Adrenal gland (tissue), 12 donors: ENCODE measurements around the gene SLC29A1. TPM values are rescaled to one million over a fixed set of nuclear protein-coding genes. Genes with fewer than 3 reads are reported as not detected.

Experiments used
- DNase-seq, 7 donors: peaks; one replicate each; pipeline ENCODE4 v3.0.0-alpha.2; 2019 to 2020
- H3K27ac ChIP-seq, 5 donors: fragments of 200-600 bp; sonication (generic) in 4 of 5; 1 replicate in 3 of 5; 2 replicates in 2 of 5; pipeline versions ENCODE4 v1.5.1 to v1.8.0; 2016 to 2020; ENCODE audit warnings: mild to moderate bottlenecking in 1 of 5
- H3K27me3 ChIP-seq: fragments of 200-600 bp; 2 replicates; pipeline ENCODE4 v1.8.0; 2021
- H3K36me3 ChIP-seq, 2 donors: fragments of 200-600 bp; replicated peaks in 1 of 2; 1 replicate in 1 of 2; 2 replicates in 1 of 2; pipeline versions ENCODE4 v1.5.1 to v1.8.0; 2018 to 2022
- H3K4me1 ChIP-seq, 2 donors: fragments of 200-600 bp; replicated peaks in 1 of 2; 1 replicate in 1 of 2; 2 replicates in 1 of 2; pipeline versions ENCODE4 v1.5.1 to v1.8.0; 2018 to 2021
- H3K4me3 ChIP-seq, 4 donors: fragments of 200-600 bp; sonication (generic) in 3 of 4; one replicate each; pipeline ENCODE4 v1.5.1; 2016 to 2018
- H3K9me3 ChIP-seq, 3 donors: fragments of 200-600 bp; sonication (generic) in 1 of 3; replicated peaks in 1 of 3; 1 replicate in 2 of 3; 2 replicates in 1 of 3; pipeline versions ENCODE4 v1.5.1 to v1.8.0; 2016 to 2021
- CTCF ChIP-seq, 6 experiments: fragments of 450-650 bp in 4 of 6; fragments of 200-600 bp in 2 of 6; sonication (generic) in 1 of 6; IDR thresholded peaks; 1 replicate in 5 of 6; 2 replicates in 1 of 6; pipeline versions ENCODE4 v1.5.1 to v1.8.0; 2016 to 2021; ENCODE audit warnings: antibody characterized with exemption in 6 of 6, mild to moderate bottlenecking in 2 of 6, moderate library complexity in 1 of 6
- POLR2A ChIP-seq, 2 donors: fragments of 450-650 bp; IDR thresholded peaks; one replicate each; pipeline ENCODE4 v1.6.1; 2017; ENCODE audit warnings: antibody characterized with exemption in 2 of 2, mild to moderate bottlenecking in 2 of 2, moderate library complexity in 1 of 2
- WGBS, 4 donors: extraction: QIAGEN DNeasy Blood & Tissue Kit in 2 of 4; methylation state at CpG; one replicate each; pipeline versions ENCODE4 v1.1.5 to v1.1.7; 2013 to 2017; 5-methylcytosine and 5-hydroxymethylcytosine counted together
- intact Hi-C, 2 donors: fragments of 100-400 bp; cut with DNase I; formaldehyde crosslinking; loops; one replicate each; pipeline versions ENCODE4 v1.14.1 to v1.15.0; 2022 to 2023
- polyA plus RNA-seq, 3 donors: library from polyadenylated mRNA; stranded (reverse); fragments of 200-250 nt in 2 of 3; fragments of 350-450 nt in 1 of 3; fragmentation: Illumina TruSeq in 1 of 3; extraction: RNeasy Lipid Tissue Mini Kit (QIAGEN cat#74804) in 1 of 3; gene quantifications; one replicate each; pipeline ENCODE4 v1.2.3, GENCODE V29; 2013 to 2014
- total RNA-seq, 9 donors: library from RNA; depleted of rRNA in 4 of 9; stranded (reverse); fragments of >200 nt in 4 of 9; fragments of 120-200 nt in 1 of 9; fragmentation: NEBNext Ultra II Directional in 1 of 9; extraction: Animal tissue kit (Norgen Biotek cat#: 25700) in 1 of 9; gene quantifications; one replicate each; pipeline versions ENCODE4 v1.1.0 to v1.2.4, GENCODE V29; 2013 to 2023
- donor health status: healthy with polysubstance abuse.
- donor health status: Bipolar disorder and iron deficiency.
- donor health status: DM: yes; HTN: yes; CAD: no.
- donor health status: DM: no; HTN: no; CAD: no.
- donor health status: DM: no; HTN: no; CAD: no.
- donor health status: DM: yes; HTN: yes; CAD: no.

The SLC29A1 gene
- total and polyA plus RNA-seq, 12 donors: 48.6 to 356 (median 134) TPM

GRCh38 chr6:44276667-44277640, 53.6 kb downstream of the SLC29A1 start:
- no peak overlapping the region for H3K27ac ChIP-seq
- intact Hi-C loops: no loop called here
- TF ChIP-seq CTCF (IDR thresholded peaks at IDR 0.05) (no peak), POLR2A (IDR thresholded peaks at IDR 0.05) (no peak)
- H3K4me3 ChIP-seq: no peak overlapping the region
- no peaks in the 10 kb centered on the region for H3K9me3 ChIP-seq
- no peak for DNase-seq
- 74 to 85% (median 82%) methylated on average over 11 to 23 of the region's 23 CpGs for WGBS, 4 donors
- peaks cover 0 to 8% of the 10 kb centered on the region in 2 donors for H3K4me1 ChIP-seq
- no peaks in the 10 kb centered on the region for H3K36me3 ChIP-seq
- H3K27me3 ChIP-seq: peaks cover 47% of the 10 kb centered on the region

- H3K9me3 ChIP-seq: no peaks in the 10 kb centered on the region
- H3K4me3 ChIP-seq: no peak overlapping the region
- no peaks in the 10 kb centered on the region for H3K36me3 ChIP-seq
- no peak for DNase-seq
- 77 to 86% (median 82%) methylated on average over 7 of the region's 7 CpGs for WGBS, 4 donors
- H3K4me1 ChIP-seq: peaks cover 0 to 8% of the 10 kb centered on the region in 2 donors
- no peak for TF ChIP-seq CTCF (IDR thresholded peaks at IDR 0.05)
- no peak for TF ChIP-seq POLR2A (IDR thresholded peaks at IDR 0.05)
- no peak overlapping the region for H3K27ac ChIP-seq
- peaks cover 42% of the 10 kb centered on the region for H3K27me3 ChIP-seq
- intact Hi-C loops: no loop called here
Observed at GRCh38 chr6:44277763-44278162, 54.4 kb downstream of the SLC29A1 start.

- no peak for TF ChIP-seq CTCF (IDR thresholded peaks at IDR 0.05)
- no peak for TF ChIP-seq POLR2A (IDR thresholded peaks at IDR 0.05)
- H3K27me3 ChIP-seq: peaks cover 41% of the 10 kb centered on the region
- WGBS, 4 donors: 59 to 71% (median 66%) methylated on average over 2 to 3 of the region's 3 CpGs
- peaks cover 0 to 8% of the 10 kb centered on the region in 2 donors for H3K4me1 ChIP-seq
- no peak for DNase-seq
- no peaks in the 10 kb centered on the region for H3K9me3 ChIP-seq
- no peak overlapping the region for H3K27ac ChIP-seq
- H3K36me3 ChIP-seq: no peaks in the 10 kb centered on the region
- intact Hi-C loops: no loop called here
- H3K4me3 ChIP-seq: no peak overlapping the region
Observed at GRCh38 chr6:44278315-44278714, 54.9 kb downstream of the SLC29A1 start.

GRCh38 chr6:44278774-44279697, 55.6 kb downstream of the SLC29A1 start:
- DNase-seq: no peak
- H3K27me3 ChIP-seq: peaks cover 34% of the 10 kb centered on the region
- H3K9me3 ChIP-seq: no peaks in the 10 kb centered on the region
- TF ChIP-seq CTCF (IDR thresholded peaks at IDR 0.05): no peak
- TF ChIP-seq POLR2A (IDR thresholded peaks at IDR 0.05): no peak
- peaks cover 0 to 8% of the 10 kb centered on the region in 2 donors for H3K4me1 ChIP-seq
- no peaks in the 10 kb centered on the region for H3K36me3 ChIP-seq
- intact Hi-C loops: no loop called here
- WGBS, 4 donors: 60 to 82% (median 69%) methylated on average over 7 to 9 of the region's 9 CpGs
- no peak overlapping the region for H3K27ac ChIP-seq
- H3K4me3 ChIP-seq: no peak overlapping the region
